HAP-1 (cell line): Measurements from ENCODE around the gene NUP54.

Experiments used
- DNase-seq, 2 experiments: peaks; one replicate each; pipeline ENCODE4 v3.0.0-alpha.2; 2016 to 2020; ENCODE audit warnings: low spot score in 2 of 2
- H3K27me3 ChIP-seq: fragments of 250-450 bp; sonication (Bioruptor Pico); 2 replicates; pipeline ENCODE4 v1.5.1; 2020; ENCODE audit warnings: low read depth, mild to moderate bottlenecking, moderate library complexity
- H3K36me3 ChIP-seq: fragments of 250-450 bp; sonication (Bioruptor Pico); replicated peaks from 2 replicates; pipeline ENCODE4 v1.5.1; 2020; ENCODE audit warnings: mild to moderate bottlenecking
- H3K4me1 ChIP-seq: fragments of 250-450 bp; sonication (Bioruptor Pico); 2 replicates; pipeline ENCODE4 v1.5.1; 2020; ENCODE audit warnings: mild to moderate bottlenecking
- H3K4me3 ChIP-seq: fragments of 250-450 bp; sonication (Bioruptor Pico); 2 replicates; pipeline ENCODE4 v1.5.1; 2020; ENCODE audit warnings: mild to moderate bottlenecking, moderate library complexity
- H3K9me3 ChIP-seq: fragments of 250-450 bp; sonication (Bioruptor Pico); 2 replicates; pipeline ENCODE4 v1.5.1; 2020; ENCODE audit warnings: mild to moderate bottlenecking, moderate library complexity
- in situ Hi-C: fragments of 300-500 bp; cut with MboI; formaldehyde crosslinking; loops from 3 replicates; pipeline ENCODE4 v1.14.3; 2020; ENCODE audit warnings: low sequenced_read_pairs, inconsistent platforms, mixed read lengths

NUP54 gene

GRCh38 chr4:76078033-76078613 lies 70.1 kb downstream of the NUP54 start:
- in situ Hi-C loops = no loop called here
- H3K4me1 ChIP-seq = no peaks in the 10 kb centered on the region
- DNase-seq = no peak
- H3K36me3 ChIP-seq = no peaks in the 10 kb centered on the region
- no peak overlapping the region for H3K4me3 ChIP-seq
- H3K27me3 ChIP-seq = no peaks in the 10 kb centered on the region
- H3K9me3 ChIP-seq = no peaks in the 10 kb centered on the region

GRCh38 chr4:76074993-76075600 lies 73.1 kb downstream of the NUP54 start:
- in situ Hi-C loops = no loop called here
- no peaks in the 10 kb centered on the region for H3K9me3 ChIP-seq
- H3K4me1 ChIP-seq = peaks cover 7% of the 10 kb centered on the region
- no peaks in the 10 kb centered on the region for H3K36me3 ChIP-seq
- no peak overlapping the region for H3K4me3 ChIP-seq
- no peak for DNase-seq
- H3K27me3 ChIP-seq = no peaks in the 10 kb centered on the region

DNA sequence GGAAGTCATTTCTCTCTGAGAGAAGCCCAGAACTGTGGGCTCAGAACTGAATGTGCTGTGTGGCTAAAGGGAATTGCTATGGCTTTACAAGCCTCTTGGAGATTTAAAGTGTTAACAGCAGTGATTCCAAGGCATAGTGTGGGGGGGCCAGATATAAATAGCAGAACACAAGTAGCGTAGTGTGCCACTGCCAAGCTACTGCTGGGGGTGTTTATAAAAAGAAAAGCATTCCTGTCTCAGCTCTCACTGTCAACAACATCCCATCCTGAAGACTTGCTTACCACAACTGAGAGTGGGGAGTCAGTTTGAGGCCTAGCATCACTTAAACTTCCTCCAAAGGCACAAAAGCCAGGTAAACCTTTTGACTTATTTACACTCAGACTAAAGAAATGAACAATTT lies 73.7 kb downstream of the NUP54 start, which contains the start of gene ART3:
Gene ART3 (plus strand): TSS at position 242 of the 400 bp plus-strand sequence. CDS start 1,181 bp downstream, outside the sequence.
- Histone ChIP-seq H3K27me3 (no peaks in the 10 kb centered on the region), H3K4me3 (no peak within 1 kb of the TSS), H3K9me3 (no peaks in the 10 kb centered on the region), H3K4me1 (peaks cover 7% of the 10 kb centered on the region), H3K36me3 (no peaks in the 10 kb centered on the region)
- in situ Hi-C loops = no loop called here
- no peak for DNase-seq

DNA sequence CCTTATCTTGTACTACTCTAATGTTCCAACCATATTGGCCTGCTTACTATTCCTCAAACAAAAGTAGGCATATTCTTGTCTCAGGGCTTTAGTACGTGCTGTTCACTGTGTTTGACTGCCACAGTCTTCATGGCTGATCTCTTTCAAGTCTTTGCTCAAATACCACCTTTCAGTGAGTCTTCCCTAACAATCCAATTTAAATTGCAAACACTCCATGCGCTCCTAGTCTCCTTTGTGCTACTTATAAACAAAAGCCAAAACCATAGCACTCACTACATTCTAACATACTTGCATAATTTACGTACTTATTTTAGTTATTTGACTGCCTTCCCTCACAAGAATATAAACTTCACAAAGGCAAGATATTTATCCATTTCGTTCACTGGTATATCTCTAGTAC lies 75.4 kb downstream of the NUP54 start:
- in situ Hi-C loops = no loop called here
- Histone ChIP-seq H3K4me1 (peaks cover 7% of the 10 kb centered on the region), H3K9me3 (no peaks in the 10 kb centered on the region), H3K27me3 (no peaks in the 10 kb centered on the region), H3K4me3 (no peak overlapping the region), H3K36me3 (no peaks in the 10 kb centered on the region)
- peak in 1 of 2 experiments; percentile 20 for DNase-seq

DNA sequence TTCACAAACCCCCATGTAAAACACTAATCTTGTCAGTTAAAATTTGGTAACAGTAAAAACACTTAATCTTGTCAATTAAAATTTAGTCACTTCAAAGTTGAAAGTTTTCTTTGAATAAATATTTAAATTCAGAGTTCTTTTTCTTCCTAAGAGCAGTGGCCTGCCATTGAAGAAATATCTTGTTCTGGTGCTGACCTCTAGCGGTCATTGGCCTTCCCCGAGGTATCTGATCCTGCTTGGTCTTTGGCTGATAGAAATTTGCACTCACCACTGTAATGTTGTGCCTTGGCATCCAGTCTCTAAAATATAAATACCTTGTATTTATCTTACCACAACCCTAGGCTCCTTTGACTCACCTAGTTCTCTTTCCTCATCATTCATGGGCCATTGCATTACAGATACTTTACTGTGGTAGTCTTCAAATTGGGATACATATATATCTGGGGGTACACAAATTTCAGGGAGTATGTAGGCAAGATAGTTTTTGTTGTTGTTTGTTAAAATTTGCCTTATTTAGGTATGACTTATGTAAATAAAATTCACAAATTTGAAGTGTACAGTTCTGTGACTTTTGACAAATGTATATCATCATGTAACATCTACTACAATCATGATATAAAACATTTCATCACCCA lies 80.4 kb downstream of the NUP54 start:
- H3K36me3 ChIP-seq = no peaks in the 10 kb centered on the region
- H3K4me3 ChIP-seq = no peak overlapping the region
- DNase-seq = peak; percentile 70 to 83
- H3K9me3 ChIP-seq = no peaks in the 10 kb centered on the region
- in situ Hi-C loops = loop anchor here (5.0 kb wide), 1 partner anchor 70 kb away; no protein-coding TSS in a partner anchor
- H3K4me1 ChIP-seq = peaks cover 6% of the 10 kb centered on the region
- H3K27me3 ChIP-seq = no peaks in the 10 kb centered on the region

- in situ Hi-C loops = loop anchor here (5.0 kb wide), 1 partner anchor 69 kb away; no protein-coding TSS in a partner anchor
- H3K9me3 ChIP-seq = no peaks in the 10 kb centered on the region
- H3K36me3 ChIP-seq = no peaks in the 10 kb centered on the region
- DNase-seq = no peak
- H3K4me3 ChIP-seq = no peak overlapping the region
- no peaks in the 10 kb centered on the region for H3K4me1 ChIP-seq
- H3K27me3 ChIP-seq = no peaks in the 10 kb centered on the region; the same call in 1 of the 2 replicates
These were observed 81.7 kb downstream of the NUP54 start for GRCh38 chr4:76066546-76066945.
